K562 (cell line): Measurements from ENCODE around the gene RGS3. TPM values are rescaled to one million over a fixed set of nuclear protein-coding genes. Genes with fewer than 3 reads are reported as not detected.

ENCODE experiments used
- ATAC-seq: fragments of 200-7000 bp; cut with Tn5 transposase; 3 replicates; pipeline ENCODE4 v1.9.1; 2020; ENCODE audit warnings: moderate library complexity
- BruUV-seq: library from RNA; stranded (reverse); fragments of 400-500 nt; replicated peaks from 2 replicates; lab custom pipeline; 2021; lab: Mats Ljungman, UMichigan
- CTCF ChIA-PET: fragments of 300-600 bp; formaldehyde crosslinking; extraction: SDS; loops from one replicate; lab custom pipeline; 2021; ENCODE audit warnings: low intra/inter-chr PET ratio; lab: Yijun Ruan, JAX
- POLR2A ChIA-PET: fragments of 300-600, 350-650 bp; sonication (Branson Sonifier 250); formaldehyde crosslinking; extraction: SDS; loops from one replicate; lab custom pipeline; 2021; ENCODE audit warnings: antibody characterized with exemption, inconsistent platforms; lab: Yijun Ruan, JAX
- DNase-seq, 4 experiments: peaks; one replicate each; pipeline versions ENCODE4 v3.0.0 to v3.0.0-alpha.2; 2011 to 2018; ENCODE audit warnings: low spot score in 3 of 4, mixed read lengths in 3 of 4; ENCODE audit errors: extremely low read depth in 1 of 4
- FAIRE-seq: peaks from 2 replicates; lab custom pipeline; 2011; peaks lifted over from hg19 to GRCh38; lab: Jason Lieb, UNC
- H2AFZ ChIP-seq: 2 replicates; pipeline ENCODE4 v1.6.0; 2011; ENCODE audit warnings: low read depth, low read length, control low read depth, inconsistent platforms
- H3K27ac ChIP-seq: fragments of 200-600 bp; 3 replicates; pipeline ENCODE4 v1.8.0; 2011; ENCODE audit warnings: low read depth, mild to moderate bottlenecking, control low read depth, inconsistent platforms, low read length, moderate library complexity, mixed read lengths; ENCODE audit errors: extremely low read depth
- H3K27me3 ChIP-seq, 2 experiments: fragments of 300-600 bp in 1 of 2; 2 replicates in 1 of 2; 3 replicates in 1 of 2; pipeline versions ENCODE4 v1.6.0 to v1.8.0; 2011; ENCODE audit warnings: inconsistent platforms in 2 of 2, low read length in 2 of 2, mild to moderate bottlenecking in 1 of 2, mixed read lengths in 1 of 2, moderate library complexity in 1 of 2; ENCODE audit not compliant: control insufficient read depth in 2 of 2, insufficient read depth in 2 of 2
- H3K36me3 ChIP-seq: fragments of 300-600 bp; 3 replicates; pipeline ENCODE4 v1.8.0; 2011; ENCODE audit warnings: mild to moderate bottlenecking, low read length, inconsistent platforms; ENCODE audit not compliant: control insufficient read depth, insufficient read depth
- H3K4me1 ChIP-seq, 2 experiments: fragments of 200-600 bp in 1 of 2; replicated peaks in 1 of 2; 2 replicates in 1 of 2; 3 replicates in 1 of 2; pipeline versions ENCODE4 v1.5.1 to v1.8.0; 2011; ENCODE audit warnings: inconsistent platforms in 2 of 2, low read length in 2 of 2, mild to moderate bottlenecking in 1 of 2, mixed read lengths in 1 of 2, moderate library complexity in 1 of 2; ENCODE audit not compliant: control insufficient read depth in 2 of 2, insufficient read depth in 2 of 2
- H3K4me2 ChIP-seq: 2 replicates; pipeline ENCODE4 v1.6.1; 2011; ENCODE audit warnings: low read length, control low read depth, inconsistent platforms, mixed read lengths; ENCODE audit not compliant: insufficient read depth
- H3K4me3 ChIP-seq: fragments of 200-600 bp; sonication (generic), shearing (Covaris generic); 2 replicates; pipeline ENCODE4 v1.5.1; 2016; ENCODE audit warnings: control low read depth, inconsistent platforms
- H3K79me2 ChIP-seq: fragments of 200-600 bp; 3 replicates; pipeline ENCODE4 v1.8.0; 2011; ENCODE audit warnings: low read length, inconsistent platforms; ENCODE audit not compliant: control insufficient read depth, insufficient read depth
- H3K9ac ChIP-seq, 2 experiments: 2 replicates each; pipeline versions ENCODE4 v1.6.0 to v1.6.1; 2011; ENCODE audit warnings: low read depth in 2 of 2, low read length in 2 of 2, control low read depth in 1 of 2, inconsistent platforms in 1 of 2, mild to moderate bottlenecking in 1 of 2, mixed read lengths in 1 of 2; ENCODE audit not compliant: insufficient read depth in 1 of 2
- H3K9me1 ChIP-seq: one replicate; pipeline ENCODE4 v1.6.0; 2011; ENCODE audit warnings: inconsistent platforms, mild to moderate bottlenecking, low read length, moderate library complexity; ENCODE audit not compliant: control insufficient read depth, insufficient read depth
- H3K9me3 ChIP-seq: replicated peaks from 2 replicates; pipeline ENCODE4 v1.5.1; 2011; ENCODE audit warnings: low read depth, low read length, inconsistent platforms; ENCODE audit not compliant: control insufficient read depth, insufficient read depth
- H4K20me1 ChIP-seq: replicated peaks from 2 replicates; pipeline ENCODE4 v1.6.1; 2011; ENCODE audit warnings: low read length, inconsistent platforms, mixed read lengths; ENCODE audit not compliant: control insufficient read depth, insufficient read depth
- ATF7 ChIP-seq: fragments of 450-650 bp; IDR thresholded peaks from 2 replicates; pipeline ENCODE4 v1.7.1; 2014; ENCODE audit warnings: mild to moderate bottlenecking, moderate library complexity
- BRD9 ChIP-seq: fragments of 450-650 bp; IDR thresholded peaks from 2 replicates; pipeline ENCODE4 v1.6.1; 2018; ENCODE audit warnings: low read depth; ENCODE audit not compliant: partially characterized antibody
- FIP1L1 ChIP-seq: fragments of 200-400 bp; formaldehyde crosslinking; IDR thresholded peaks from 2 replicates; pipeline ENCODE4 v1.6.1; 2018; ENCODE audit warnings: mild to moderate bottlenecking, low read depth, low read length; ENCODE audit not compliant: poor library complexity, severe bottlenecking
- GATAD2B ChIP-seq: fragments of 450-650 bp; IDR thresholded peaks from 2 replicates; pipeline ENCODE4 v1.6.1; 2017; ENCODE audit warnings: mild to moderate bottlenecking, borderline replicate concordance
- HMG20B ChIP-seq: fragments of 250-450 bp; sonication (Bioruptor Pico); IDR thresholded peaks from 2 replicates; pipeline ENCODE4 v1.5.0; 2021; ENCODE audit warnings: mild to moderate bottlenecking
- JUN ChIP-seq, 2 experiments: sonication (generic) in 1 of 2; formaldehyde crosslinking in 1 of 2; IDR thresholded peaks; 2 replicates each; pipeline versions ENCODE4 v1.6.1 to v1.8.0; 2012 to 2022; ENCODE audit warnings: borderline replicate concordance in 2 of 2, mild to moderate bottlenecking in 2 of 2, improper control_type of control experiment in 1 of 2, low read depth in 1 of 2, low read length in 1 of 2, missing genetic modification reagents in 1 of 2
- KDM5B ChIP-seq: fragments of 200-600 bp; sonication (generic); IDR thresholded peaks from 2 replicates; pipeline ENCODE4 v1.6.1; 2012; ENCODE audit warnings: low read depth, mild to moderate bottlenecking, moderate library complexity, low read length, control low read depth, inconsistent platforms; ENCODE audit not compliant: insufficient replicate concordance
- MCM2 ChIP-seq: fragments of 450-650 bp; IDR thresholded peaks from 2 replicates; pipeline ENCODE4 v1.6.1; 2017; ENCODE audit warnings: low read depth, mild to moderate bottlenecking
- MTA3 ChIP-seq: fragments of 450-650 bp; formaldehyde crosslinking; IDR thresholded peaks from 2 replicates; pipeline ENCODE4 v1.6.1; 2017; ENCODE audit warnings: mild to moderate bottlenecking, borderline replicate concordance
- MYC ChIP-seq, 2 experiments: fragments of 250-450 bp in 1 of 2; sonication (Bioruptor Pico) in 1 of 2; IDR thresholded peaks; 2 replicates each; pipeline versions ENCODE4 v1.5.1 to v1.6.1; 2012 to 2021; ENCODE audit warnings: low read depth in 2 of 2, borderline replicate concordance in 1 of 2, improper control_type of control experiment in 1 of 2, low read length in 1 of 2, mild to moderate bottlenecking in 1 of 2, moderate library complexity in 1 of 2
- NONO ChIP-seq, 2 experiments: fragments of 200-400 bp in 1 of 2; fragments of 450-650 bp in 1 of 2; formaldehyde crosslinking in 1 of 2; IDR thresholded peaks; 2 replicates each; pipeline ENCODE4 v1.6.1; 2017; ENCODE audit warnings: low read depth in 2 of 2, mild to moderate bottlenecking in 2 of 2, moderate library complexity in 2 of 2, low read length in 1 of 2
- NR2F6 ChIP-seq: fragments of 450-650 bp; formaldehyde crosslinking; IDR thresholded peaks from 2 replicates; pipeline ENCODE4 v1.4.0; 2020; ENCODE audit warnings: mild to moderate bottlenecking
- SAFB2 ChIP-seq: fragments of 200-400 bp; formaldehyde crosslinking; IDR thresholded peaks from 2 replicates; pipeline ENCODE4 v1.6.1; 2018; ENCODE audit warnings: borderline replicate concordance, low read length, low read depth, moderate library complexity; ENCODE audit not compliant: severe bottlenecking
- SMAD1 ChIP-seq: fragments of 150-350 bp; IDR thresholded peaks from 2 replicates; pipeline ENCODE4 v1.6.1; 2014; ENCODE audit warnings: low read length, low read depth; ENCODE audit not compliant: partially characterized antibody
- TEAD2 ChIP-seq: fragments of 450-650 bp; IDR thresholded peaks from 2 replicates; pipeline ENCODE4 v1.6.1; 2016; ENCODE audit warnings: missing genetic modification characterization, control low read depth, missing compliant biosample characterization
- ZNF282 ChIP-seq: sonication (generic); formaldehyde crosslinking; IDR thresholded peaks from 2 replicates; pipeline ENCODE4 v1.8.1; 2023; ENCODE audit warnings: missing genetic modification reagents
- ZNF354B ChIP-seq: fragments of 250-450 bp; sonication (Bioruptor Pico); IDR thresholded peaks from 2 replicates; pipeline ENCODE4 v1.4.0; 2020
- ZZZ3 ChIP-seq: fragments of 450-650 bp; IDR thresholded peaks from 2 replicates; pipeline ENCODE4 v1.6.1; 2016; ENCODE audit warnings: antibody characterized with exemption, mild to moderate bottlenecking, moderate library complexity
- WGBS: fragments of 100-300 bp; shearing (Covaris generic); methylation state at CpG from one replicate; pipeline ENCODE4 v1.1.6; 2016; ENCODE audit warnings: low coverage, mixed read lengths; ENCODE audit not compliant: insufficient coverage; ENCODE audit errors: missing lambda C conversion rate; 5-methylcytosine and 5-hydroxymethylcytosine counted together
- in situ Hi-C: fragments of 300-500 bp; cut with MboI; formaldehyde crosslinking; loops from 4 replicates; pipeline ENCODE4 v1.15.0; 2018; ENCODE audit warnings: inconsistent platforms, mixed read lengths
- intact Hi-C: fragments of 100-400 bp; cut with micrococcal nuclease; formaldehyde crosslinking; loops from 2 replicates; pipeline ENCODE4 v1.14.2; 2022
- polyA plus RNA-seq, 8 experiments: library from polyadenylated mRNA; depleted of rRNA in 4 of 8; stranded (reverse) in 5 of 8; unstranded in 3 of 8; fragments of >200 nt; fragmentation: Nextera tagmentation in 2 of 8; fragmentation: Illumina TruSeq in 1 of 8; extraction: Ambion mirVana in 2 of 8; extraction: Trizol in 1 of 8; gene quantifications; 2 replicates each; pipeline versions ENCODE4 v1.2.1 to v1.2.3, GENCODE V29; 2011 to 2014; ENCODE audit warnings: inconsistent platforms in 1 of 8, missing spikeins in 1 of 8
- total RNA-seq, 7 experiments: library from RNA; depleted of rRNA in 6 of 7; stranded (reverse); fragments of >200 nt in 6 of 7; fragmentation: Illumina TruSeq in 2 of 7; extraction: Trizol in 2 of 7; gene quantifications; 2 replicates each; pipeline versions ENCODE4 v1.2.1 to v1.2.3, GENCODE V29; 2011 to 2021; ENCODE audit warnings: low replicate concordance in 1 of 7
- TF ChIP-seq, protein P1 (sequence below): fragments of 450-650 bp; IDR thresholded peaks from one replicate; pipeline ENCODE4 v1.6.1; 2018; ENCODE audit warnings: mild to moderate bottlenecking, moderate library complexity; ENCODE audit not compliant: partially characterized antibody

The RGS3 gene
- total and polyA plus RNA-seq, 9 of the 15 experiments (the other 6 are each of a cell fraction or from before 2014, with no cell fraction given): 0.08 to 2.9 (median 0.95) TPM

DNA sequence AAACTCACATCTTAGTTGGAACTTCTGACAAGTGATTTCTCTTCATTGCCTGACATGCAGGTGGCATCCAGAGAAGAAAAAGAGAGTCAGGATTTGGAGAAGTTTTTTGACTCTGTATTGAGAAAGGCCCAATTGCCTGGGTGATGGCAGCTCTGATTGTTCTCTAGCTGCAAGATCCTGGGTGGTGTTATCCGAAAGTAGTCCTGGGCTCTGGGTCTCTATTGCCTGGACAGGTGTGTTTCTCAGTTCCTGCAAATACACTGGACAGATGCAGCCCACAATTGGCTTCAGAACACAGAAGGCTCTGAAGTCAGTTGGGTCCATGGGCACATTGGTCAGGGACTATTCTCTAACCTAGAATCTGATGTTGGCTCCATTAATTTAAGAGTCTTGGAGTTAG is 67.4 kb downstream of the RGS3 start:
- in situ Hi-C loops (no loop called here), intact Hi-C loops (no loop called here)
- DNase-seq: no peak
- POLR2A ChIA-PET: no interaction called here
- WGBS: 0% methylated on average over 1 of the region's 1 CpG
- TF ChIP-seq, protein P1, sequence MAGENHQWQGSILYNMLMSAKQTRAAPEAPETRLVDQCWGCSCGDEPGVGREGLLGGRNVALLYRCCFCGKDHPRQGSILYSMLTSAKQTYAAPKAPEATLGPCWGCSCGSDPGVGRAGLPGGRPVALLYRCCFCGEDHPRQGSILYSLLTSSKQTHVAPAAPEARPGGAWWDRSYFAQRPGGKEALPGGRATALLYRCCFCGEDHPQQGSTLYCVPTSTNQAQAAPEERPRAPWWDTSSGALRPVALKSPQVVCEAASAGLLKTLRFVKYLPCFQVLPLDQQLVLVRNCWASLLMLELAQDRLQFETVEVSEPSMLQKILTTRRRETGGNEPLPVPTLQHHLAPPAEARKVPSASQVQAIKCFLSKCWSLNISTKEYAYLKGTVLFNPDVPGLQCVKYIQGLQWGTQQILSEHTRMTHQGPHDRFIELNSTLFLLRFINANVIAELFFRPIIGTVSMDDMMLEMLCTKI: no peak
- TF ChIP-seq MYC (IDR thresholded peaks at IDR 0.05; ENCODE audit: low read depth, low read length) (no peak), MYC (CRISPR knock-in tag; IDR thresholded peaks at IDR 0.05; ENCODE audit: borderline replicate concordance, low read depth) (no peak), SAFB2 (no peak), ZZZ3 (no peak), JUN (IDR thresholded peaks at IDR 0.05; ENCODE audit: borderline replicate concordance, low read depth, low read length) (no peak), JUN (CRISPR knock-in tag; IDR thresholded peaks at IDR 0.05; ENCODE audit: borderline replicate concordance) (no peak), BRD9 (no peak), NONO (IDR thresholded peaks at IDR 0.05; ENCODE audit: low read depth in 2 of 2, low read length in 1 of 2) (no peak), ZNF354B (no peak), NR2F6 (CRISPR knock-in tag) (no peak), TEAD2 (no peak), KDM5B (no peak), MCM2 (no peak), MTA3 (no peak), FIP1L1 (no peak), HMG20B (CRISPR knock-in tag) (no peak), GATAD2B (no peak), ZNF282 (CRISPR knock-in tag) (no peak), ATF7 (no peak), SMAD1 (no peak)
- no peak for ATAC-seq
- H3K27me3 ChIP-seq: peaks cover 53 to 59% of the 10 kb centered on the region in 2 experiments
- no peaks in the 10 kb centered on the region for H3K9me3 ChIP-seq
- no peaks in the 10 kb centered on the region; a peak in 1 of 5 replicates for H3K4me1 ChIP-seq
- no peaks in the 10 kb centered on the region for H3K79me2 ChIP-seq
- CTCF ChIA-PET: no interaction called here
- no peak overlapping the region for H2AFZ ChIP-seq
- no peaks in the 10 kb centered on the region; the same call in 1 of the 2 replicates for H4K20me1 ChIP-seq
- H3K36me3 ChIP-seq: no peaks in the 10 kb centered on the region
- no peak overlapping the region for H3K9ac ChIP-seq
- no peak overlapping the region for H3K27ac ChIP-seq
- no peaks in the 10 kb centered on the region for H3K9me1 ChIP-seq
- no peak overlapping the region for H3K4me2 ChIP-seq
- FAIRE-seq: no peak
- H3K4me3 ChIP-seq: no peak overlapping the region
- BruUV-seq: no TSS peak
